Measurements from ENCODE around the gene SLC7A1.

SLC7A1 gene

DNA sequence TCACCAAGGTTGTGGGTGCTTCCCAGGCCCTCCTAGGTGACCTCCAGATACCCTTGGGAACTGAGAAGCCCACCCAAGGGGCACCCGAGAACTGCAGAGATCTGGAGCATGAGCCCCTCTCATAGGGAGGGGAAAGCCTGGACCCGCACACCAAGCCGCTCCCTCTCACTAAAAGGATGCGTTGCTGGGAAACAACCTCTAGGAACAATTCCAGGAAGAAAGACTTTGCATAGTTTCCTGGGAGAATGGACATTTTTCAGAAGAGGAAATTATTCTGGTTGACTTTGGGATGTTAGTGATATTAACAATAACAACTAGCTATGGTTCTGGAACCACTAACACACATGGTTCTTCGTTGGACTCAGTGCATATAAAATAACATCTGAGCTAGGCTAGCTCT lies 64.6 kb downstream of the SLC7A1 start:
- DNase-seq (ENCODE audit: low read depth, low spot score): no peak

DNA sequence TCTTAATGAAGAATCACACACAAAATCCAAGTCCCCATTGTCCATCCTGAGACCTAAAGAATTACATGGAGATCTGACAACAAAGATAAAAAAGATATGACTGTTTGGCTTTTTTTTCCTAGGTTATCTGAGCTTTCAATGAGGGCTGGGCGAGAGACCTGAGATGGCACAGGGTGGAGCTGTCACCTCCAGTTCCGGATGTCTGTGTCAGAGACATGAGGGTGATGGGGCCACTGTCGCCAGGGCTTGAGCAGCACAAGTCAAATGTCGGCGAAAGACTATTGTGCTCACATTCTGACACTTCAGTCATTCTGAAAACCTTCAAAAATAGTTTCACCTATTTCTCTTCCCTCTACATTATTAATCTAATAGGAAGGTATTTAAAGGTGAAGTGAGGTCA lies 65.7 kb downstream of the SLC7A1 start:
- no peak for DNase-seq (ENCODE audit: low read depth, low spot score)

DNA sequence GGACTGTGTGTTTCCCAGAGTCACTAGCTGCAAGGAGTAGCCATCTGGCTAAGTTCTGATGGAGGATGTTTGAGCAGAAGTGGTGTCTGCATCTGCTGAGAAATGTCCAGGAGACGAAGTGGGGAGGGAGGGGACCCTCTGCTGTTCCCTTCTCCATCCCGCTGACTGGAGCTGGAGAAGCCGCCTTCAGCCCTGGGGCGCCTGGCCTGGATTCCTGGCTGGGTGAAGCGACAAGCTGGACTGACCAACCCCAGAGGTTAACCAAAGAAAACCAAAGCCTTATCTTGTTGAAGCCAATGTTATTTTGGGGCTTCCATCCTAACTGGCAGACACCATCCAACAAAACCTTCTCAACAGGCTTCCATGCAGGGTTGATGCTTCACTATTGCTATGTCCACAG lies 67.6 kb downstream of the SLC7A1 start:
- no peak for DNase-seq (ENCODE audit: low read depth, low spot score)

DNA sequence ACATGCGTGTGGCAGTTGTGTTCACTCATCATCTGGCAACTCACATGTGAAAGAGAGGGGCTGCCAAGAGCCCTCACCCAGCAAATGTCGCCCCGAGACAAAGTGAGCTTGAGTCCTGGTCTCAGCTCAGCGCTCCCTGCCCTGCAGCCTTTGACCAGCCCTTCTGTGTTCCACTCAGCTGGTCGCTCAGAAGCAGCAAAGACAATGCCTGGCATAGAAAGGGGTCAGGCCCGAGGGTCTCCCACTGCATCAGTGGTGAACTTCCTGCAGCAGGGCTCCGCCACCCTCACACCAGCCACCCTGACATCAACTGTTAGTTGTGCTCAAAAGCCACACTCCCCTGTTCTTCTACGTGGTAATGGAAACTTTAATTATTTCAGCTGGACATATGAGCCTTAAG lies 68.0 kb downstream of the SLC7A1 start:
- no peak for DNase-seq (ENCODE audit: low read depth, low spot score)

DNA sequence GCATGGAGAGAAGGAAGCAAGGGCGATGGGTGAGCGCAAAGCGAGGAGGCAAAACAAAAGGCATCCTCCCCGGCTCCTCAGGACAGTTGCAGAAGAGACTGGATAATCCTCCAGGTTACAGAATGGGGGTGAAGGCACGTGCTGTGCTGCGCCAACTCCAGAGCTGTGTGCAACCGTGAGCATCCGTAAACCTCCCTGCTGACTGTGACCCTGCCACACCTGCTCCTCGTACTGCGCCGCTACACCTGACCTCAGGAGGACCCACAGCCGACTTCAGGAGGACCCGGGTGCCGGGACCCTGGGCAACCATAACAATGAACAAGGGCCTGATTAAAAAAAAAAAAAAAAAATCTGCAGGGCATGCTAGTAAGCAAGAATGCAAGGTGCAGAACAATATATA lies 68.7 kb downstream of the SLC7A1 start:
- no peak for DNase-seq (ENCODE audit: low read depth, low spot score)

DNA sequence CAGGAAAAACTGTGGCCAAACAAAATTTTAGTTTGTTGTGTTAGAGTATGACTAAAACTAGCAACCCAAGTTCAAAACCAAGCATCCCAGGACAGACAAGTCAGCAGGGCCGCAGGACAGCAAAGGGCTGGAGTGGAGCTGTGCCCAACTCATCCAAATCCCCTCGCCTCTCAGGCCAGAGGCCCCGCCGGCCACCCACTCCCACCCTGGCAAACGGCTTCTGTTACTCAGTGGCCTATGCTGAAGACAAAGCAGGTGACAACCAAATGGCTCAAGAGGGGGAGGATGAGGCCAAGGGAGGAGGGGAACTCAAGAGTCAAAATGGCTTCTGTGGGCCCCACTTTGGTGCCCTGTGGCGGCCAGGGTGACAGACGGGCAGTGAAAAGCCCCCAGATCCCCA lies 69.7 kb downstream of the SLC7A1 start:
- DNase-seq (ENCODE audit: low read depth, low spot score): no peak

DNA sequence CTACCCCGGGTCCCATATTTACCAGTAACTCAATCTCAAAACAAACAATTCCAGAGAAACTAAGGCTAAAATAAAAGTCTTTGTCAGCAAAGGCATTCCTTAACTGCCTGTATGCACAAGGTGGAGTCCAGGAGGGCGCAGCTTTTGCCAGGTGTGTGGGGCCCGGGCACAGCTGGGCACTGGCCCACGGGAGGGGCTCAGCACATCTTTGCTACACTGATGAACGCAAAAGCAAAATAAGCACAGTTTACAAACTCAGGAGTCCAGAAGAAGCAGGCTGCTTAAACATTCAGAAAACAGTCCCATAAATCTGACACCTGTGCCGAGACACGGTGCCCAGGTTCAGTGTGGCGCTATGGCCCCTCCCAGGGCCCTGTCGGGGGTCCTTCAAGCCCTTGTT lies 70.8 kb downstream of the SLC7A1 start:
- DNase-seq (ENCODE audit: low read depth, low spot score): no peak

DNA sequence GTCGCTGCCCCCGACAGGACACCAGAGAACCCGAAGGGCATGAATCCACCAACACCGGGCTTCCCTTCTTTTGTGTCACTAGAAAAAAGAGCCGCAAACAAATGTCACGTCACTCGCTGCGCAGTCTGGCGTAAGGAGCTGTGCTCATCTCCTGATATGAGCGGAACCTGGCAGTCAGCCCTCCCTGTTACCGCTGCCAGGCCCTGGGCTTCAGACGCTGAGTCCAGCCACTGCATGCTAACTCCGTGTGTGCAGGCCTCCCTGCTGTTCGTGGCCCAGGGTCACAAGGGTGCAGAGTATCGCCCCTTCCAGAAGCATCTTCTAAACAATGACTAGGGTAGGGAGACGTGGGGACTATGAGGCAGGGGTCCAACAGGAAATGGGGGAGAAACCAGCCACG lies 71.3 kb downstream of the SLC7A1 start:
- DNase-seq (ENCODE audit: low read depth, low spot score): no peak

DNA sequence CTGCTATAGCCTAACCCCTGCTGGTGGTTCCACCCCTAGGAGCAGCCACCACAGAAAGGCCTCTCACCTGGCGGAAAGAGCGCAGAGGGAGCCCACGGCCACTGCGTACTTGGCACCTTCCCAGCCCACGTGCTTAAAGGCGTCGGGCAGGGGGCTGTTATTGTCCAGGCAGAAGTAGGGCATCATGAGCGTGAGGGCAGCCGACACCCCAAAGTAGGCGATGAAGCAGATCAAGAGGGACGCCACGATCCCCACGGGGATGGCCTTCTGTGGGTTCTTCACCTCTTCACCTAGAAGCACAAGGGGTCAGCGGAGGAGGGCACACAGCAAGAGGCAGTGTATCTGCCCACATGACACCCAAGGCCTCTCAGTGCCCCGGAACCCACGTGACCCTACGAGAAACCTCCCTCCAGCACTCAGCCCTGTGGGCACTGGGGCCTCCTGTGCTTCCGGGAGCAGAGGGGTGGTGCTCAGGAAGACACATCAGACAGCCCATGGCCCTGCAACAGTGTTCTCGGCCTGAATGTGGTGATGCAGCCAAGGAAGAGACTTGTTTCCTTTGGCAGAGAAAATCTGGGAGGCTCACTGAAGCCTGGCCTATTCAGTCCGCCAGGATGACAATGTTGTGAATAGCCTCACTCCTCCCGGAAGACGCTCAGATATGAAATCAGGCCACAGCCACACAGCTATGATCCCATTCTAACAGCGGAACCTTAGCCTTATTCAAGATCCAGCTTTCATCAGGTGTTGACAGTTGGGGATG lies 72.1 kb downstream of the SLC7A1 start:
- no peak for DNase-seq (ENCODE audit: low read depth, low spot score)

DNA sequence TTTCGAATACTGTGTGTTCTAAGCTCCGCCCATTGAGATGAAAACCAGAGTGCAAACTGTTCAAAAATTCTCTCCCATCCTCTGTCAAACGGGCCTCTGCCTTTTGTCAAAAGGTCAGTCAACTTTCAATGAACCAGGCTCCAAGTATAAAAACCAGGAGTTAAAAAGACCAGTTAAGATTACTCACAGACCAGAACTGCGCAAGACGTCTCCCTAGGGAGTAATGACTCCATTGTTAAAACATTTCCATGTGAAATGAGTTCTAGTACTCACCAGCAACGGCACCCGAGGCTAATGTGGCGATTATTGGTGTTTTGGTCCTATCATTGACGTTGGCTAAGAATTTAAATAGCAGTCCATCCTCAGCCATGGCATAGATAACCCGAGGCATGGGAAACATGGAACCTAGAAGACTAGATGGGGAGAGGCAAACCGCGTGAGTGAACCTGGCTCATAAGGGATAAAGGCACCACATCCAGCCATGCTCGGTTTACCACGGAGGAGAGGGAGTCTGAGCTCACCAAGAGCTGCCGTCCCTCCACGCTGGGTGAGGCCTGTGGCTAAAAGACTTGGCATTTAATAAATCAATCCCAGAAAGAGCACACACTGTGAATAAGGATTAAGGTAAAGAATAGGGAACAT lies 73.3 kb downstream of the SLC7A1 start:
- peak; percentile 71 for DNase-seq (ENCODE audit: low read depth, low spot score)

DNA sequence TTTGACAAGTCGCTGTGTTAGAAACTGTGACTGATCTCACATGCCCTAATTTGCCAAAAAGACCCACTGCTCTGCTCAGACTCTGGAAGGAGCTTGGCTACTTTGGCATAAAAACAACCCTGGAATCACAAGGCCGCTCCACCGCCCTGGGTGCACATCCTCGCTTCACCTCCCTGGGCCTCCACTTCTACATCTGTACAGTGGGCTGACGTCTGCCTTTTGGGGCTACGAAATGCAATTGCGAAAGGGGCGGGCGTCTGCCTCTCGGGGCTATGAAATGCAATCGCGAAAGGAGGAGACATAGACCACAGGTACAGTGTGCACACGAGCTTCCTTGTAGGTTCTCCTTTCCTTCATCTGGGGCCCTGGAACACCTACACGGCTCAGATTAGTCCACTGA lies 74.2 kb downstream of the SLC7A1 start:
- no peak for DNase-seq (ENCODE audit: low read depth, low spot score)

DNA sequence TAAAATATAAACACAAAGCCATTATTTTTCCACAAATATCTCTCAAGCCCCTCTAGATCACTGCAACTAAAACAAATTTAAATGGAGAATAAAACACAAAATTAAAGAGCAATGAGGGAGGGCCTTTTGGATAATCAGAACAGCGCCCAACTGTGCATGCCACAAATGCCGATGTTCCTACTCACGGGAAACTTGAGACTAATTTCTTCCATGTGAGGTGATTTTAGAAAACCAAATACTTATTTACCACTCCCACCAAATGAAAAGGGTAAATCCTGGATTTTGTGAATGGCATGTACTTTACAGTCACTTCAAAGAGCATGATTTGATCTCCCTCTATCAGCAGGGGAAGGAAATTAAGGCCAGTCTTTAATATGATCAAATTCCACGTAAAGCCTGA lies 74.8 kb downstream of the SLC7A1 start:
- DNase-seq (ENCODE audit: low read depth, low spot score): no peak

DNA sequence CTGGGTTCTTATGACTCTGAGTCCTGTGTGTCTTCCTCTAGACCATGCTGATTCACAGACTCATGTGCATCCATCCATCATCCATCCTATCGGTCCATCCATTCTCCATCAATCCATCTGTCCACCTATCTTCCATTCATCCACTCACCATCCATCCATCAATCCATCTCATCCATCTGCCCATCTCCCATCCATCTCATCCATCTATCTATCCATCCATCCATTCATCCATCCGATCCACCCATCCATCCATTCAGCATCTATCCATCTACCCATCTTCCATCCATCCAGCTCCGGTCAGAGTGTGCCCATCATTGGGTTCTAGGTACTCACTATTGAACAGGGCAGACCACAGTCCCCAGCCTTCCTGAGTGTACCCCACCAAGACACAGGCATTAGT lies 75.6 kb downstream of the SLC7A1 start:
- no peak for DNase-seq (ENCODE audit: low read depth, low spot score)

DNA sequence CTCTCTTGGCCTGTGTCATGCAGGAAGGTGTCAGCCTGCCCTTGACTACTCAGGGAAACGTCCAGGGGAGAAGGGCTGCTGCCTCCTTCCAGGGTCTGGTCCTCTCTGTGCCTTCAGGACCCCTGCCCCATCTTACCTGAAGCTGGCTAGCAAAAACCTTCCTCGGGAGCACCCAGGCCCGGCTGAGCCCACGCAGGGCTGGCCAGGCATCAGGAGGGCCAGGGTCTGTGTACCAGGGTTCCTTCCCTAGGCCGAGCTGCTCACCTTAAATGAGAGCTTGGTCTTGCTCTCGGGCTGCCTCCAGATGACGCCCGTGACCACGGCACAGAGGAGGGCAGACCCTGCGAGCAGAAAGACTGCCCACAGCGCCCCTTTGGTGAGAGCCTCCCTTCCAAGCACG lies 78.6 kb downstream of the SLC7A1 start:
- no peak for DNase-seq (ENCODE audit: low read depth, low spot score)

DNA sequence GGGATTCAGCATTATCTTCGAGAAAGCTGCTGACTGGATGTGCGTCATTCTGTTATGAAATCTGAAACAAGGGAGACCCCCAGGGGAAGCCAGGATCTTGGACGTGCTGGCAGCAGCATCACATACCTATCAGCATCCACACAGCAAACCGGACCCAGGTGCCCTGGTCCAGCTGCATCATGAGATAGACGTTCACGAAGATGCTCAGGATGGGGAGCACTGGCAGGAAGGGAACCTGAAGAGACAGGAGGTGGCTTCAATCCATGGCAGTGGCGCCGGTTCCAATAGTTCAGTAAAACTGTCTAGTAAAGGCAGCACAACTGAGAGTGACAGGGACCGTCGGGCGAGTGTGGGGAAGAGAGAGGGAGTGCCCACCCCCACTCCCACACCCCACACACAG lies 79.5 kb downstream of the SLC7A1 start:
- no peak for DNase-seq (ENCODE audit: low read depth, low spot score)

DNA sequence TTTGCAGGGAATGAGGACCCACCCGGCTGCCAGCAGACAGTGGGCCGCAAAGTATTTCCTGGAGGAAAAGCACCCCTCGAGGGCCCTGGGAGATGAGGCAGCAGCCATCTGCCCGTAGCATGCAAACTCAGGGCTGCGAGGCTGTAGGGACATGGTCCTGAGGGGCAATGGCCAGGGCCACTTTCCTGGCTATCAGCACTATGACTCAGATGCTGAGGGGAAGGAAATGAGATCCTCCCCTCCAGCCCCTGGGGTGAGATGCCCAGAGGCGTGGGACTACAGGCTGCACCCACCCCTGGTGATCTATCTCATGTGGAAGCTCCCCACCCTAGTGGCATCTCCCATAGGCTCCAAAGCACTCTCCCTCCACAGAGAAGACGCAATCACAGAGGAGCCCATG lies 80.1 kb downstream of the SLC7A1 start:
- DNase-seq (ENCODE audit: low read depth, low spot score): no peak

DNA sequence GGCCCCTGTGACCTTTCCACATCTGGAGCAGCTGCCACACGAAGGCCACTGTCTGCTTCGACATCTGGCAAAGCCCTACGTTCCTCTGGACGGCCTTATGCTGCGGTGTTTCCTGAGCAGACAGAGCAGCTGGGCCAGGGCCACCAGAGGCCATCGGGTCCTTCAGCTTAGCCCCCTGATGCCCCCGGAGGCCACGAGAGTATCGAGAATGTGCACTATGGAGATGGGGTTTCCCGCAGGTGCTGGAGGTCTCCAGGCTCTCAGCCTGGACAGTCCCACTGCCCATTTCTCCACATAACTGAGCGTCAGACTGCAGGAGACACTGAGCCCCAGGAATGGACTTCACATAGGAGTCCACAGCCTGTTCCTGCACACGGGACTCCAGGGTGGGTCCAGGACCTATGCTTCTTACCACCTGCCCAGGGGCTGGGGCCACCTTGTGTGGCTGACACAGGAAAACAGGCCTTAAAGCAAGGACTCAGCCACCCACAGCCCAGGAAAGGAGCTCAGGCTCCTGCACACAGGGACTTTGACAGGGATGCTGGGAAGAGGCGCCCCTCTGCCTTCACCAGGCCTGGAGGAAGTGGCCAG lies 80.7 kb downstream of the SLC7A1 start:
- no peak for DNase-seq (ENCODE audit: low read depth, low spot score)

DNA sequence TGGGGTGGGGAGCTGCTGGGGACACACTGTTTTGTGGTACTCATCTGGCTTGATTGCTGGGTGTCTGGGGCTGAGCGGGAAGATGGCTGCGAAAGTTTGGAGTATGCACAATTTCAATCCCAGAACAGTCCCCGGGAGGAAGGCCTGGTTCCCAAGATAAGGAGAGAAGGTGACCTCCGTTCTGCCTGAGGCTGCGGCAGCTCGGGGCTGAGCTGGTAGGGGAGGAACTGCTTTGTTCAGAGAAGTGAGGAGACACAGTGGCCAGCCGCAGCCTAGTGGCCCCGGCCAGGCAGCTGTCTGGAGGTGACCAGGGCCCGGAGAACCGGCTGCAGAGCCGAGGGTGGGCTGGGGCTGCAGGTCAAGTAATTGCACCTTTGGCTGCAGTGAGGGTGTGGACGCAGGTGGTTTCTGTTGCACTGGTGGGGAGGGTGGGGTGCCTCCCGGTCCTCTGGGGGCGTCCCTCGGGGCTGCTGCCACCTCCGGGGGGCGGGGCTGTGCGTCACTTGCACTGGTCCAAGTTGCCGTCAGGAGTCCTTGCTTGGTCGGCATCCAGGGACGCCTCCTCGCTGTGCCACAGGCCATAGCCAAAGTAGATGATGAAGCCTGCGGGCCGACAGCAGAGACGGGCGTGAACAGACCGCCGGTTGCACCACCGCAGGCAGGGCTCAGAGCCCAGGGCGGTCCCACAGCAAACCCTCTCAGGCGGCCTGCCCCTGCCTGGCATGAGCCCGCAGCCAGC lies 81.3 kb downstream of the SLC7A1 start:
- DNase-seq (ENCODE audit: low read depth, low spot score): no peak

DNA sequence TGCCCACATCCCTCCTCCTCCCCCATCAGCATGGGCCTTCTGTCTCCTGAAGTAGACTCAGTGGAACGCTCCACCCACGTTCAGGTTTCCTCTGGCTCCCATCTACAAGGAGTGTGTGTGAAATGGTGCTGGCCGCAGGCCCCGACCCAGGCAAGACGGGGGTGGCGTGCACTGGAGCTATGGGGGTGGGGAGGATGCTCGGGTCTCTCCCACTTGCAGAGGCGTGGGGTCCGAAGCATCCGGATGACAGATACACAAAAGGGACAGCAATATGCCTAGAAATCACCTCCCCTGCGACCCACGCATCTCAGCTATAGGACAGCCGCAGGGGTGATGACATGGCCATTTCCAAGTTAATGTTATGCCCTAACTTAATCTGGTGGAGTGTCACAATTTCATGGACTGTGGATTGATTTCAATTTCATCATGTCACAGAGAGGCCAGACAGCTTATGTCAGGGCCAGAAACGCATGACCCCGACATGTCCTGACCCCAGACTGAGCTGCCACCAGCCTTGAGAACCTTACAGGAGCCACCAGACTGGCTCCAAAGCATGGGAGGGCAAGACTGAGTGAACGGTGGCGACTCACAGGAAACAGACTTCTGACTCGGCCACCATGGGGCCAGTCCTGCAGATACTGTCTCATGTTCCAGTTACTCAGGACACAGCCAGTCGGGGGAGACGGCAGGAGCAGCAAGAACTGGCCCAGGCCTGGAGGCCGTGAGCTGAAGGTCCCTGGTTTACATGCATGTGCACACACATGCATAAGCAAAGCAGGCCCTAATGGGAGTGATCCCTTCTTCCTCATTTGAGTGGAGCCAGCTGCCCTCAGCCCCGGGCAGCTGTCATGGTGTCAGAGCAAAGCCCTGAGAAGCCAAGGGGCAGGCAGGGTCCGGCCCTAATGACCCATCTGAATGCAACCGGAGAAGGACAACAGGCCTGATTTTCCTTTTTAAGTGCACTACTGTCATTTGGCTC lies 82.2 kb downstream of the SLC7A1 start:
- DNase-seq (ENCODE audit: low read depth, low spot score): no peak

DNA sequence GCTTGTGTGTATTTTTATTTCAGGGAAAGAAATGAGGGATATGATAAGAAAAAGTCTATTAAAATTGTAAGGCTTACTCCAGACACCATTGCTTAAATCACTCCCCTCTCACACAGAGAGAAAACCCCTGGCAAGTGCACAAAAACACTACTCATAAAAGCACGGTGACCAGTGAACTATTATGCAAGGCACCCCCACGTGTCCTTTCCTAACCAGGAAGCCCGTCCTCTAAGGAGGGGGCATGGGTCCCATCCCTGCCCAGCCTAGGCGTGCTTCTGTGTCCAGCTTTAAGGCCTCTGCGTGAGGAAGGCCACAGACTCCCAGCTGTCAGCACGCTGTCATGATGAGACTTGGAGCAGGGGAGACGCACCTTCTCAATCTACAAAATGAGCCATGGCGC lies 83.5 kb downstream of the SLC7A1 start:
- DNase-seq (ENCODE audit: low read depth, low spot score): no peak

DNA sequence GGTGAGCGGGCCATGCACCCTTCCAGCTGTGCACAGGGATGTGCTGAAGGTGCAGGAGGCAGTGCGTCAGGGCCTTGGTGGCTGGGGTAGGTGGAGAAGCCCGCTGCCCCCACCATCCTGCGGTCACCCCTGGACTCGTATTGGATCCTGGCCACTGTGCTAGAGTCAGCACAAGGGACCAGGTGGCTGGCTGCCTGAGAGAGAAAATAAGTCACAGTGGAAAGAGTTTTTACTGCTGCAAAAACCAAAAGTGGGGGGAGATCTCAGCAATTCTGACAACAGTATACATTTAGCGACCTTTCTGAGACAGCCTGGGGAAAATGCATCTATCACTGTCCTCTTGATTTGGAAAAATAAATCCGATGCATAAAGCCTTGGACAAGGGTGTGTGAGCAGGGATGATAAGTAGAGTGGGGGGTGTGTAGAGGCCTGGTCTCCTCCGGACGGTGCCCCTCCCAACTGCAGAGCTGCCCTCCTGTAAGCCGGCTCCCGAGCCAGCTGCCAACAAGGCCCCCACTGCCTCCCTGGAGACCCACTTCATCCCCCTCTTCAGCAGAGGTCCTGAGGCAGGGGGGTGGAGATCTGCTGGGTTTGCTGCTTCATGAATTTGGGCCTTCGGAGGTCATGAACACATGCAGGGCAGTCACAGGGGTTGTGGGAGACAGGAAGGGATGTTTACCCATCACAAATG lies 84.2 kb downstream of the SLC7A1 start:
- no peak for DNase-seq (ENCODE audit: low read depth, low spot score)

All from ELF-1 (cell line).